GM18909 (cell line): ENCODE measurements around the gene EPN2.
"Not testable (repeated sequence)": the region's sequence is repeated elsewhere in the genome, so short reads cannot be mapped to it uniquely, and the experiment has no call there.

Source experiments
- ATAC-seq: cut with Tn5 transposase; IDR thresholded peaks from one replicate; pipeline ENCODE4 v1.9.1; 2021; ENCODE audit warnings: mild to moderate bottlenecking; ENCODE audit not compliant: unreplicated experiment, poor library complexity

The EPN2 gene

DNA sequence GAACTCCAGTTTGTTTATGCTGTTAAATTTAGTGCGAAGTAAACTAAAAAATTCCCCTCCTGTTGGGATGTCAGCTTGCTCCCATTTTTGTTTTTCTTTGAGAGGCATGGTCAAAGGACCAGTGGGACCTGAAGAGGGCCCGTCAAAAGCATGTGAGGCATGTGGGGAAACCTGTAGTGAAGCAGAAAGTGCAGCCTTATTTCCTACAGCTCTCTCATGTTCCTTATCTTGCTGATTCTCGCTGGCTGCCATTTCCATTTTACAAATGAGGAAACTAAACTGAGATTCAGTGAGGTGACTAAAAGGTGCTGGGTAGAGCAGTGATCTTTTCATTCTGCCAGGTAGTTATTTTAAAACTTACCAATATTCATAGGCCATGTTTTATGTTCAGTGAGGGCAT, 27.1 kb downstream of the EPN2 start:
- no peak for ATAC-seq

GRCh38 chr17:19264681-19265080, 27.5 kb downstream of the EPN2 start:
- no peak for ATAC-seq

DNA sequence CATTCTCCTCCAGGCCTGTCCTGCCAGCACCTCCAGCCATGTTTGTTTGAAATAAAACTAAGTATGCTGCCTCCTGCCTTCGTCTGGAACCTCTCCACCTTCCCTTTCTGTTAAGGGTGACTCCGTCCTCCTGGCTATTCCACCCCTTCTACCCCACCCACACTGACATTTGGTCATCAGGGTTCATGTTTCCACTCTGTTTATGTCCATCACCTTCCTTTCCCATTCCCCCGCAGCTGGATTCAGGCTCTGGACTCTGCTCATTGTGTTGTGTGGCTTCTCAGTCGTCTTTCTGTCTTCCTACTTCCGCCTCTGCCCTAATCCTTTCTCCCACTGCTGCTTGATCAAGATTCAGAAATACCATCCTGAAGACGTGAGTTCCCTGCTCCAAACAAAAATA, 28.6 kb downstream of the EPN2 start:
- ATAC-seq: no peak

- no peak for ATAC-seq
Observed at GRCh38 chr17:19268611-19269010, 31.4 kb downstream of the EPN2 start.

- no peak for ATAC-seq
Observed at GRCh38 chr17:19269106-19269505, 31.9 kb downstream of the EPN2 start.

- no peak for ATAC-seq
Observed at GRCh38 chr17:19269641-19270040, 32.5 kb downstream of the EPN2 start.

DNA sequence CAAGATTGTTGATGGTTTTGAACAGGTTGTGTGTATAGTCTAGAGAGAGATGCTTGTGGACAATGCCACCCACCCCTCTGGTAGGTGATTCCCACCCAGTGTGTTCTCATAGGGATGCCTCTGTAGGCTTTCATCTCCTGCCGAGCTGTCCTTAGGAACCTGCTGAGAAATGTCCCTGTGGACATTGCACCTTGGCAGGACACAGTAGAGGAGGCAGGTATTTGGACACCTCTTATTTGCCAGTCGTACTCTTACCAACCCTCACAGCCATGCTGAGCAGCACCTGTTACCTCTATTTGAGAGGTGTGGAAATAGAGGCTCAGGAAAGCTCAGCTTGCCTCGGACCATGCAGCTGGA, 33.2 kb downstream of the EPN2 start:
- ATAC-seq: no peak

- peak; percentile 66 for ATAC-seq
Observed at GRCh38 chr17:19270704-19271611, 33.8 kb downstream of the EPN2 start.

DNA sequence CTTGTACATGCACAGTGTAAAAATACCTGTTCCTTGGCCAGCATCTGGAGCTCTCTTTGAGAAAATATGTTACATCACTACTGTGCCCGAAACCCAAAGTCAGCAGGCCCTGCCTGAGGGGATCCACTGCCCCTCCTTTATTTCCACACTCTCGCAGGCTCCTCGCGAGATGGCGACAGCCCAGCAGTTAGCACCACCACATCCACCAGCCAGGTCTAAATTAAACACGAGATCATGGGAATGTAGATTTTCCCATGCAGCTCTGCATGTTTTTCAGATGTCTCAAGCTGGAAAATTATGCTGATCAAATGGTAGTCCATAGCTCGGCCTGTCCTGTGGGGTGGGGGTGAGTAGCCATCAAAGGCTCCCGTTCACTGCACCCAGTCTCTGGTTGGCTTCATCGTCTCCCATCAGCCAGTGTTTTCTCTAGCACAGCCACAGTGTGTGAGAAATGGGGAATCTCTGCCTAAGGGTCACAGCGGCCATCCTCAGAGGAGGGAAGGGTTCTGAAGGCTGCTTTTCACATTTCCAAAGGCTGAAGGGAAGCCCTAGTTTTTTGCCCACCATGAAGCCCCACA, 34.7 kb downstream of the EPN2 start:
- ATAC-seq: no peak

DNA sequence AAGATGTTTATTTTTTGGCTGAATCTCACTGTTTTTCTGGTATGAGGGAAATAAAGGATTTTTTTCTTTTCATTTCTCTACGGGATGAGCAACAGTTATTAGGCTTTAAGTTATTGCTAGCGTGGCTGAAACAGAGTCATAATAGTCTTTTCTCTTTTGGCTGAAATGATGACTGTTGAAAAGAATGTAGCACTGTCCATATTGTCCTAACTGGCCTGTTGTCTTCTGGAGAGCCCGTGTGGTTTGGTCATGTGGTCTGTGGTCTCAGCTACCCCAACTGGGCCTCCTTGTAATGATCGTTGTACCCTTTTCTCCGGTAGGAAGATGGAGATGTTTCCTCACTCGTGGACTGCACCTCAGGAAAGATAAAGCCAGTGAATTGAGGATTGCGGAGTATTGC, 36.6 kb downstream of the EPN2 start:
- ATAC-seq: no peak

GRCh38 chr17:19274893-19275292, 37.7 kb downstream of the EPN2 start:
- ATAC-seq: no peak

GRCh38 chr17:19275457-19276127, 38.4 kb downstream of the EPN2 start:
- no peak for ATAC-seq

GRCh38 chr17:19278284-19278683, 41.1 kb downstream of the EPN2 start:
- not testable (repeated sequence) for ATAC-seq

GRCh38 chr17:19278729-19279128, 41.6 kb downstream of the EPN2 start:
- no peak for ATAC-seq

- ATAC-seq: no peak
Observed at GRCh38 chr17:19281161-19281560, 44.0 kb downstream of the EPN2 start.

DNA sequence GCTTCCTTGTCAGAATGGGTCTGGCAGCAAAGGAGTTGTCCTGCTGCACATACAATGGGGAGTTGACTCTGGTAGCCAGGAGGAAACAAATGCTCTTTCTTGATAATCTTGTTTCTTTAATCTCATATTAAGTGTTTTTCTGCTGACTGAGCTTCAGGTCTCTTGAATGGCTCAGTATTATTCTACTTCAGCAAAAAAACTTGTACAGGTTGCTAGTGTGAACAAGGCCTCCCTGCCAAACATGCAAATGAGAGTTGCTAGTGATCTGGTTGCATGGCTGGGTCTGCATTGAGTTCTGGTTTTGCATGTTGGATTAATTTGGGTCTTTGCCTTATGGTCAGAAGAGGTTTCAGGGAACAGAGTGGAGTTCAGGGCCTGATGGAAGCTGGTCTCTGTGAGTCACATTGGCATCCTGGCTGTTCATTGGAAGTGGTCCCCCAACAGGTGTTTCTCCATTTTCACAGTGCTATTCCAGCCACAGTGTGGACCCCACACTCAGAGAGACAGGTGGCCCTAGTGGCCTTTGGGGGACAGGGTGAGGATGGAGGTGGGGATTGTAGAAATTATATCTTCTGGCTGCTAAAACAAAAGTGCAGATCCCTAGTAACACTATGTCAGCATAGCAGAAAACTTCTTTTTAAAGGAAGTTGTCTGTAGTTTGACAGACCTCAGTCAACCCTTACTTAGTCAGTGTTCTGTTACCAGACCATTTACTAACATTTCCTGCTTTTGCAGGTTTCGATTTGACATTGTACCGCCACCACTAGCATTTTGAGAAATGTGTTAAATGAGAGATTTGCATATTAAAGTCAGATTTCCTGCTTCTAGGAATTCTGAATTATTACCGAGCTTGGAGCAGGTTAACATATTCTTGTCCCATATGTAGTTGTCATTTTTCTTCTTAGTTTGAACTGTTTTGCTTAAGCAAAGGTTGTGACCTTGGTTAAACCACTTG, 47.1 kb downstream of the EPN2 start:
- no peak for ATAC-seq

GRCh38 chr17:19285213-19285900, 48.2 kb downstream of the EPN2 start:
- ATAC-seq: no peak

DNA sequence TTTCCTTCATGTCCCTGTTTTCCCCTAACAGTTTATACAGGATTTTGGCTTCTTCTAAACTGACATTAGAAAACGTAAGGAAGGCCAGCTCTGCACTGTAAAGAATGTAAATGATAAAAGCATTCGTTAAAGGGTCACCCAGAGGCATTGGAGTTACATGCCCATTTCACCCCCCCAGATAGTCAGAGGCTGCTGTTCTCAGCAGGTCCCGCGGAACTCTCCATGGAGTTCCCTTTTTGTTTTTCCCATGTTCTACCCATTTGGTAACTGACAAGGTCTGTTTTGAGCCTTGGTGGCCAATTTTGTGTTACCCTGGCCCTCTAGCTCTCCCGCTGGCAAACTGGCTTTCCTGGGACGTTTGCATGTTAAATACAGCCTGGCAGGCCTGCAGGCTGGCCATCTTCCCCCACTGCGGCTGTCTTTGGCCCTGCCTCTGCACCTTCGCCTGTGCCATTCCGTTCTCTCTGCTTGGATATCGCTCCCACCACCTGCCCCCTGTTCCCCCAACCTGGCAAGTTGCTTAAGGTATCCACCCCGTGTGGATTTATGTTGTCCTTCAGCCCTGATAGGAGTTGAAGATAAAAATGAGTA, 49.7 kb downstream of the EPN2 start:
- no peak for ATAC-seq

DNA sequence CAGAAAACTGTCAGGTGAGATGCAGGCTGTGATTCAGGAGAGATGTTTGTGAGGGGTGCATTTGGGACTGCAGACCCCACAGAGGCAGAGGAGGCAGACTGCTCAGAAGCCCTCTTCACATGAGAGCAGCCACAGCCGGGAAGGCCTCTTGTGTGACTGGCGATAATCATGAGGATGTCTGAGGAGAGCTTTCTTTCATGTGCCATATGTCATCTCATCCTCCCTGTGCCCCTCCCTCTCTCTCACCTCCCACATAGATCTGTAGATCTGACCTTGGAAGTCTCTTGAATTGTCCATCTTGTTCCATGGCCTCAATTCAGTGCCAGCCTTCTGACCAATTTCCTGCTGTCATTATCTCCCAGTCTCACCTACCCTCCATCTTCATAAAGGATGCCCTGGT, 50.5 kb downstream of the EPN2 start:
- no peak for ATAC-seq
